ENCODE results near the gene SLC25A43.
"Not testable (repeated sequence)": the region's sequence is repeated elsewhere in the genome, so short reads cannot be mapped to it uniquely, and the experiment has no call there.

SLC25A43 gene

GRCh38 chrX:119406776-119407175 is 7.6 kb downstream of the SLC25A43 start:
- DNase-seq (ENCODE audit: insufficient read length, low spot score): no peak
- FAIRE-seq: no peak

GRCh38 chrX:119407681-119408080 is 8.5 kb downstream of the SLC25A43 start:
- FAIRE-seq (no peak), DNase-seq (ENCODE audit: insufficient read length, low spot score) (no peak)

GRCh38 chrX:119410027-119410819 is 11.1 kb downstream of the SLC25A43 start:
- no peak for FAIRE-seq
- DNase-seq (ENCODE audit: insufficient read length, low spot score): no peak

GRCh38 chrX:119410854-119411253 is 11.7 kb downstream of the SLC25A43 start:
- FAIRE-seq (no peak), DNase-seq (ENCODE audit: insufficient read length, low spot score) (no peak)

GRCh38 chrX:119411959-119412358 is 12.8 kb downstream of the SLC25A43 start:
- FAIRE-seq: no peak

GRCh38 chrX:119417376-119417775 is 18.2 kb downstream of the SLC25A43 start:
- no peak for FAIRE-seq

More at GRCh38 chrX:119411959-119412358, 12.8 kb downstream of the SLC25A43 start:
- no peak for DNase-seq (ENCODE audit: insufficient read length, low spot score)

GRCh38 chrX:119417842-119418241 is 18.7 kb downstream of the SLC25A43 start:
- FAIRE-seq: no peak
- no peak for DNase-seq (ENCODE audit: insufficient read length, low spot score)

More at GRCh38 chrX:119417376-119417775, 18.2 kb downstream of the SLC25A43 start:
- DNase-seq (ENCODE audit: insufficient read length, low spot score): no peak

GRCh38 chrX:119419146-119419545 is 20.0 kb downstream of the SLC25A43 start:
- FAIRE-seq (no peak), DNase-seq (ENCODE audit: insufficient read length, low spot score) (no peak)

- FAIRE-seq: no peak
- DNase-seq (ENCODE audit: insufficient read length, low spot score): no peak
These were observed 20.8 kb downstream of the SLC25A43 start for GRCh38 chrX:119419898-119420297.

GRCh38 chrX:119421016-119421705 is 22.0 kb downstream of the SLC25A43 start:
- FAIRE-seq: no peak
- no peak for DNase-seq (ENCODE audit: insufficient read length, low spot score)

- FAIRE-seq (no peak), DNase-seq (ENCODE audit: insufficient read length, low spot score) (no peak)
These were observed 24.5 kb downstream of the SLC25A43 start for GRCh38 chrX:119423631-119424030.

GRCh38 chrX:119424999-119425398 is 25.9 kb downstream of the SLC25A43 start:
- FAIRE-seq (no peak), DNase-seq (ENCODE audit: insufficient read length, low spot score) (no peak)

GRCh38 chrX:119427024-119427794 is 28.1 kb downstream of the SLC25A43 start:
- DNase-seq (ENCODE audit: insufficient read length, low spot score): peak; percentile 25
- peak; percentile 91 for FAIRE-seq

- FAIRE-seq (no peak), DNase-seq (ENCODE audit: insufficient read length, low spot score) (no peak)
These were observed 28.7 kb downstream of the SLC25A43 start for GRCh38 chrX:119427795-119428185.

GRCh38 chrX:119429471-119429870 is 30.3 kb downstream of the SLC25A43 start:
- FAIRE-seq (no peak), DNase-seq (ENCODE audit: insufficient read length, low spot score) (no peak)

GRCh38 chrX:119441295-119441694 is 42.2 kb downstream of the SLC25A43 start:
- not testable (repeated sequence) for DNase-seq (ENCODE audit: insufficient read length, low spot score); FAIRE-seq

- DNase-seq (ENCODE audit: insufficient read length, low spot score): no peak
- no peak for FAIRE-seq
These were observed 43.1 kb downstream of the SLC25A43 start for GRCh38 chrX:119442286-119442685.

- FAIRE-seq (no peak), DNase-seq (ENCODE audit: insufficient read length, low spot score) (no peak)
These were observed 54.1 kb downstream of the SLC25A43 start for GRCh38 chrX:119453202-119453601.

GRCh38 chrX:119455264-119455663 is 56.1 kb downstream of the SLC25A43 start:
- FAIRE-seq (peak; percentile 21), DNase-seq (ENCODE audit: insufficient read length, low spot score) (no peak)

- DNase-seq (ENCODE audit: insufficient read length, low spot score): no peak
- FAIRE-seq: no peak
These were observed 60.0 kb downstream of the SLC25A43 start for GRCh38 chrX:119459181-119459580.

GRCh38 chrX:119465555-119465954 is 66.4 kb downstream of the SLC25A43 start:
- no peak for DNase-seq (ENCODE audit: insufficient read length, low spot score)
- FAIRE-seq: no peak
